ENCODE results near the gene PYCR2.
"Not testable (repeated sequence)": the region's sequence is repeated elsewhere in the genome, so short reads cannot be mapped to it uniquely, and the experiment has no call there.

Gene PYCR2

DNA sequence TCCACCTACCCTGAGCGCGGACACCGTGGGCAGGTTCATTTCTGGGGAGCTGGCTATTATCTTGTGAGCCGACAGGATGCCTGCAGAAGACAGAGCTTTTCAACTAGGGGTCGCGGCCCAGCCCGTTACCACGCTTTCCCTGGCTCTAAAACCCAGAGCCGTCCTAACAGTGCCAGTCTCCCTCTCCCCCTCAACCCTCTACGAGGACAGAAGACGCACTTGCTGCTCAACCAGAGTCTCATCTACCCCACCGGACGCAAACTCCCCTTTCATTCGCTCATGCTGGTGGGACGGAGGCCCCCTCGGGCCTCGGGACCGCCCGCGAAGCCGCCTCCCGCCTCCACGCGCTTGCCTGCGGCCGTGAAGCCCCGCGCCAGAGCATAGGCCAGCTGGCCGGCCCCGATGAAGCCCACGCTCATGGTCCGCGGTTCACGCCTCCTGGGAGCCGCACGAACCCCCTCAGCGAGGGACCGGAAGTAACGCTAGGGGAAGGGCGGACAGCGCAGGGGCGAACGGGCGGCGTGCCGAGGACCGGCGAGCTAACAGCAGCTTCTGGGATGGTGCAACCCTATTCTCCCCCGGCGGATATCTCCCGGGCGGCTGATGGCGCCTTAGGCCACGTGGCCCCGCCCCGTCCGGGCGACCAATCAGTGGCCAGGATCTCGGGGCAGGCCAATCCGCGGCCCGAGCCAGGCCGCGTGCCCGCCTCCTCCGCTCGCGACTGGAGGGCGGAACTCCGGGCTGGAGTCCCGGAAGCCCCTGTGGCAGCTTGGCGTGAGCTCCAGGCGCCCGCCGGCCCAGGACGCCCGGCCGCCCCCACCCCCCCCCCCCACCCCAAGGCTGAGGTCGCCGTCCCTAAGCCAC lies at the start of gene PYCR2:
Gene PYCR2, minus strand, starts transcription at position 559 of the 864 bp plus-strand sequence. Its CDS starts 140 bp downstream, at position 419.
- peak; percentile 96 for DNase-seq

GRCh38 chr1:225973158-225973557 lies 49.1 kb upstream of the PYCR2 start:
- DNase-seq: no peak

DNA sequence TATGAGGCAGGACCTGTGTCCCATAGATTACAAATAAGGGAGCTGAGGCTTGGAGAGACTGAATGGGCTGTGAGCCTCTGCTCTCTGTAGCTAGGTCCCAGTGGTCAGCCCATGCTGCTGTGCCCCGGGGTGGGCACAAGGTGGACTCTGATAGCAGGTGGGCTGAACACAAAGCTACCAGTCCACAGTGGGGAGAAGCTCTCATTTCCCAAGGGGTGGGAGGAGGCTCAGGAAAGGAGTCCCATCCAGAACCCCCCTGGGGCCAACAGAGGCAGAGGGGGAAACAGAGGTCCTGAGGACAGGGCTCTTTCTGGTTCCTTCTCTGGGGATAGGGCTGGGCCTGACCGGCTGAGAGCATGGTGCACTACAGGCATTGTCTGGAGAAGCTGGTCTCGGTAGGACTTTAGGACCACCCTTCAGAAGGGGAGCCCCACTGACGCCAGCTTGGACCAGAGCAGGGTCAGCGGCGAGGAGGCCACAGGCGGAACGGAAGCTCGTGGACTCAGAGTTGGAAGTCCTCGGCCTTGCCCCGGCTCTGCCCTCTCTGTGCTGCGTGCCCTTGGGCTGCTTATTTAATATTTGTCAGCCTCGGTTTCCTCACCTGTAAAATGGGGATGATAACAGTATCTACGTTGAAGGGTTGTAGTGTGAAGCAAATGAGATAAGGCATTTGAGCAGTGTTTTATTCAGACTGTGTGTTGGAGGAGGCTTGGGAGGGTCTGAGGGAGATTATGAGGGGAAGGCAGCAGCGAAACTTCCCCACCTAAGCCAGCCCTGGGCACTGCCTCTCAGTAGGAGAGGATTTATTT lies 48.5 kb upstream of the PYCR2 start:
- DNase-seq: no peak

- not testable (repeated sequence) for DNase-seq
Measured at GRCh38 chr1:225970592-225971157, 46.6 kb upstream of the PYCR2 start.

DNA sequence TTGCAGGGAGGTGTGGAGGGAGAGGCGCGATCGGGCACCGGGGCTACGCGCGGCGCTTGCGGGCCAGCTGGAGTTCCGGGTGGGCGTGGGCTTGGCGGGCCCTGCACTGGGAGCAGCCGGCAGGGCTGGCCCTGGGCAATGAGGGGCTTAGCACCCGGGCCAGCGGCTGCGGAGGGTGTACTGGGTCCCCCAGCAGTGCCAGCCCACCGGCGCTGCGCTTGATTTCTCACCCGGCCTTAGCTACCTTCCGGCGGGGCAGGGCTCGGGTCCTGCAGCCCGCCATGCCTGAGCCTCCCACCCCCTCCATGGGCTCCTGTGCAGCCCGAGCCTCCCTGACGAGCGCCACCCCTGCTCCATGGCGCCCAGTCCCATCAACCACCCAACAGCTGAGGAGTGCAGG lies 45.7 kb upstream of the PYCR2 start:
- not testable (repeated sequence) for DNase-seq

GRCh38 chr1:225965231-225965630 lies 41.2 kb upstream of the PYCR2 start:
- DNase-seq: no peak

- no peak for DNase-seq
Measured at GRCh38 chr1:225963735-225964530, 39.9 kb upstream of the PYCR2 start.

DNA sequence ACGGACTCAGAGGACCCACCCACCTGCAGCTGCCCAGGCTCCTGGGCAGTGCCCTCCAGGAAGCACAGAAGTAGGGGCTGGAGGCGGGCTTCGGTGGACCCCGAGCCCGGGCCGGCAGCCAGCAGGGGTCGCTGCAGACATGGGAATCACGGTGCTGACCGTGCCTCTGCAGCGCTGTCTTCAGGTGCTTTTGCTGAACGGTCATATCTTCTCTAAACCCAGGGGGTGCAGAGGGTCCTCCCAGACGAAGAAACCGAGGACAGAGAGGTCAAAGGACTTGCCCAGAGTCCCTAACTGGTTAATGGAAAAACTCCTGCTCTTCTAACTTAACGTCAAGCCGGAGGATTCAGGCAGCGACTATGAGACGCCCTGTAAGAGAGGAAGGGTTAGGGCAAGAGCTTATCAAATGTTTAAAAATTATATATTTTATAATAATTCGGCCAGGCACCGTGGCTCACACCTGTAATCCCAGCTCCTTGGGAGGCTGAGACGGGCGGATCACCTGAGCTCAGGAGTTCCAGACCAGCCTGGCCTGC lies 38.5 kb upstream of the PYCR2 start:
- DNase-seq: no peak

GRCh38 chr1:225961659-225962439 lies 37.8 kb upstream of the PYCR2 start:
- no peak for DNase-seq

GRCh38 chr1:225958041-225958440 lies 34.0 kb upstream of the PYCR2 start:
- DNase-seq: no peak

- no peak for DNase-seq
Measured at GRCh38 chr1:225954753-225955152, 30.7 kb upstream of the PYCR2 start.

- DNase-seq: no peak
Measured at GRCh38 chr1:225953315-225953714, 29.3 kb upstream of the PYCR2 start.

- DNase-seq: peak; percentile 15
Measured at GRCh38 chr1:225950905-225951497, 27.0 kb upstream of the PYCR2 start.

DNA sequence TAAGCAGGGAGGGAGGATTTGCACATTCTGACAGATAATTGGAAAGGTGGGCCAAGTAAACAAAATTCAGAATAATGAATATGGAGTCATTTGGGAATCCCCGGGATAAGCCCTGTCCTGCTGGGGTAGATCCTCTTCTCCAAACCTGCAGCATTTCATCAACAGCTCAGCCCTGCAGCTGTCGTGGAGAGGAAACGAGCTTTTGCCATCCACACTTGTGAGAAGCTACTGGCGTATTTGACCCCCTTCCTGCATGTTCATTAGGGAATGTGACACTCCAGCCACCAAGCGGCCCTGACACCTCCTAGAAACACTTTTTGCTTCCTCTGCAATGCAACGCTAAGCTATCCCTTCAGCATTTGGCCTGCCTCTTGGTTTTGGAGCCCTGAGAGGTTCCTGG lies 25.0 kb upstream of the PYCR2 start:
- no peak for DNase-seq

DNA sequence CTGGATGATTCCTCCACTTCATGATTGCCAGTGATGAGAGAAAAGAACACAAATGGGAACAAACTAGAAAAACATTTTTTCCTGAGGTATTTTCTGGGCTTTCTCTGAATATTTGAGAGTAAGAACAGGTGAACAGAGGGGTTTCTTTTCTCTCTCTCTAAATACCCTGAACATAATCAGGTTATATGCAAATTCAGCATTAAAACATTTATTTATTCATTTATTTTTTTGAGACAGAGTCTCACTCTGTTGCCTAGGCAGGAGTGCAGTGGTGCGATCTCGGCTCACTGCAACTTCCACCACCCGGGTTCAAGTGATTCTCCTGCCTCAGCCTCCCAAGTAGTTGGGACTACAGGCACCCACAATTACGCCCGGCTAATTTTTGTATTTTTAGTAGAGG lies 22.8 kb upstream of the PYCR2 start:
- DNase-seq: no peak

DNA sequence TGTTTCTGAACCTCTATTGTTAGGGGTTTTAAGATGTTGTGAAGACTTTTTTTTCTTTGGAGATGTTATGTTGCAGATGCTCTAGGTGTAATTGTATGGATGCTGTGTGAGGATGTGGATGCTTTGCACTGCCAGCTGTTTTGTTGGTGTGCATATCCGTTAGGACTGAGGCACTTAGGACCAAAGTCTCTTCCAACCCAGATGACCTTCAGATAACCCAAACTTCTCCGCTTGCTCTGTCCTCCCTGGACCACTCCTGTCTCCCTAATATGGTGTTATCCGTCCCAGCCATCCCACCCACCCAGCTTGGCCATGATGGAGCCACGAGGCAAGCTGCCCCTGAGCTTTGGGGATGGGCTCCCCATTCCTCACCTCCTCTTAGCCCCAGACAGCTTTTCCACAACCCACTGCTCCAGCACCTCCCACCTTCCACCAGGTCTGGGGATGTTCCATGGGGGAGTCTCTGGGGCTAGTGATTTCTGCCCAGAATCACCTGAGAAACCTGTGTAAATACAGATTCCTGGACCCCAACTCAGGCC lies 22.1 kb upstream of the PYCR2 start:
- DNase-seq: no peak

- no peak for DNase-seq
Measured at GRCh38 chr1:225945564-225945963, 21.5 kb upstream of the PYCR2 start.

DNA sequence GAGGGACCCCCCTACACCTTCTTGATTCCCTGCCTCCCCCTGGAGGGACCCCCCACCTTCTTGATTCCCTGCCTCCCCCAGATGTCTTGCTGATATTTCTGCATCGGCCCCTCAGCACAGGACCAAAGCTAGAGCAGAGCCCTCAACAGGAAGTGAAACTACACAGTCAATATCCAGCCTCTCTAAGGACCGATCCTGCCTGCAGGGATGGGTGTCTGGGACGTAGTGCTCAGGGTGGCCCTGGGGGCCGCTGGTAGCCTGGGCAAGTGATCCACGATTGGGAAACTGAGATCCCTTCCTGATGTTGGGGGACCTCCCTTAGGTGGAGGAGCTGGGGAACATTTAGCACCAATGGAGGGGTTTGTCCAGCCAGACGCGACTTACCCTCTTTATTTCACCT lies 20.9 kb upstream of the PYCR2 start:
- peak; percentile 70 for DNase-seq

DNA sequence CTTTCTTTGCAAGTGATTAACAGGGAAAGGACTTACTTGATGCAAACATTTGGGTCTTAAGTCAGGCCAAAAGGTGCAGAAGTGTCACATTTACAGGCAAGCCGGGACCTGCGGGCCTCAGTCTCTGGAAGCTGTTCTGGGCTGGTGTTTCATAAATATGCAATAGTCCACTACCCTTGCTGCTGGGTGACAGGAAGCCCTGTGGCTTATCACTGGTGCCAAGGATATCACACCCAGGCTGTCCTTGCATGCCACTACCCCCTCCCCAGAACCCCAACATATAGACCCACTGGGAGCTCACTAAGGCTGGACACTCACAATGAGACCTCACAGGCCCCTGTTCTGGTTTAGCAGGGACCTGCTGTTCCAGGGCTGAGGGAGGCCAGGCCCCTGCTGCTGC lies 20.3 kb upstream of the PYCR2 start:
- no peak for DNase-seq

- DNase-seq: no peak
Measured at GRCh38 chr1:225943582-225943981, 19.5 kb upstream of the PYCR2 start.

DNA sequence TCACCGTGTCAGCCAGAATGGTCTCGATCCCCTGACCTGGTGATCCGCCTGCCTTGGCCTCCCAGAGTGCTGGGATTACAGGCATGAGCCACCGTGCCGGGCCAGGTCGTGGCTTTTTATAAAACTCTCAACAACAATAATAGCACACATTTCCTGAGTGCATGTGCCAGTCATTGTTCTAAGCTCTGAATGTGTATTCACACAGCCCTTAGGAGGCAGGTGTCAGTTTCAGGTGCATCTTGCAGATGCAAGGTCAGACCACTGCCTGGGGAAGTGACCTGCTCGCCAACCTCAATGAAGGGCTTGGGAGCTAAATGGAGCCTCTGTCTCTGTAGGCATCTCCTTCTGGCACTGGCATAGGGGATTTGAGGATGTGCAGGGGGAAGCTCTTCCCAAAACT lies 18.5 kb upstream of the PYCR2 start:
- DNase-seq: no peak

All from MV-4-11 (cell line).